HEK293 (cell line): ENCODE data around the gene CLCN3.

Experiments used
- ZEB2 ChIP-seq: fragments of 450-650 bp; formaldehyde crosslinking; IDR thresholded peaks from 2 replicates; pipeline ENCODE4 v1.5.1; 2016; ENCODE audit warnings: missing biosample characterization, missing genetic modification characterization
- ZNF37A ChIP-seq: fragments of 450-650 bp; IDR thresholded peaks from 2 replicates; pipeline ENCODE4 v1.5.1; 2018; ENCODE audit warnings: missing biosample characterization, missing genetic modification characterization
- ZNF501 ChIP-seq: fragments of 450-650 bp; formaldehyde crosslinking; IDR thresholded peaks from 2 replicates; pipeline ENCODE4 v1.5.1; 2016; ENCODE audit warnings: missing biosample characterization, missing genetic modification characterization
- ZNF510 ChIP-seq: fragments of 450-650 bp; formaldehyde crosslinking; IDR thresholded peaks from 2 replicates; pipeline ENCODE4 v1.5.1; 2018; ENCODE audit warnings: mild to moderate bottlenecking, missing genetic modification characterization, missing biosample characterization; ENCODE audit not compliant: insufficient replicate concordance
- ZNF530 ChIP-seq: fragments of 450-650 bp; formaldehyde crosslinking; IDR thresholded peaks from 2 replicates; pipeline ENCODE4 v1.5.1; 2016; ENCODE audit warnings: low read depth, missing biosample characterization, missing genetic modification characterization
- ZNF555 ChIP-seq: fragments of 450-650 bp; formaldehyde crosslinking; conservative IDR thresholded peaks from 2 replicates; pipeline ENCODE4 v1.5.1; 2017; ENCODE audit warnings: missing biosample characterization, mild to moderate bottlenecking, missing genetic modification characterization, inconsistent platforms
- ZNF571 ChIP-seq: fragments of 450-650 bp; formaldehyde crosslinking; IDR thresholded peaks from 2 replicates; pipeline ENCODE4 v1.5.0; 2017; ENCODE audit warnings: missing biosample characterization, missing genetic modification characterization
- ZNF629 ChIP-seq: fragments of 450-650 bp; formaldehyde crosslinking; IDR thresholded peaks from 2 replicates; pipeline ENCODE4 v1.5.1; 2017; ENCODE audit warnings: missing biosample characterization, missing genetic modification characterization
- ZNF658 ChIP-seq: fragments of 450-650 bp; formaldehyde crosslinking; IDR thresholded peaks from 2 replicates; pipeline ENCODE4; 2016; ENCODE audit warnings: missing biosample characterization, missing genetic modification characterization
- ZNF747 ChIP-seq: fragments of 450-650 bp; formaldehyde crosslinking; IDR thresholded peaks from 2 replicates; pipeline ENCODE4 v1.5.1; 2016; ENCODE audit warnings: missing biosample characterization, missing genetic modification characterization
- TF ChIP-seq, protein P1 (sequence below): fragments of 450-650 bp; formaldehyde crosslinking; IDR thresholded peaks from 2 replicates; pipeline ENCODE4 v1.5.1; 2016; ENCODE audit warnings: missing biosample characterization, missing genetic modification characterization, borderline replicate concordance
- TF ChIP-seq, protein P2 (sequence below): fragments of 450-650 bp; formaldehyde crosslinking; IDR thresholded peaks from 2 replicates; pipeline ENCODE4 v1.5.1; 2016; ENCODE audit warnings: missing biosample characterization, missing genetic modification characterization
- TF ChIP-seq, protein P3 (sequence below): fragments of 450-650 bp; formaldehyde crosslinking; IDR thresholded peaks from 2 replicates; pipeline ENCODE4 v1.5.1; 2016; ENCODE audit warnings: missing biosample characterization, missing genetic modification characterization
- TF ChIP-seq, protein P4 (sequence below): fragments of 450-650 bp; IDR thresholded peaks from 2 replicates; pipeline ENCODE4 v1.5.1; 2018; ENCODE audit warnings: missing biosample characterization, missing genetic modification characterization
- TF ChIP-seq, protein P5 (sequence below): fragments of 450-650 bp; formaldehyde crosslinking; IDR thresholded peaks from 2 replicates; pipeline ENCODE4 v1.5.1; 2016; ENCODE audit warnings: missing biosample characterization, missing genetic modification characterization
- TF ChIP-seq, protein P6 (sequence below): fragments of 450-650 bp; formaldehyde crosslinking; IDR thresholded peaks from 2 replicates; pipeline ENCODE4 v1.5.1; 2016; ENCODE audit warnings: missing biosample characterization, missing genetic modification characterization

CLCN3 gene

DNA sequence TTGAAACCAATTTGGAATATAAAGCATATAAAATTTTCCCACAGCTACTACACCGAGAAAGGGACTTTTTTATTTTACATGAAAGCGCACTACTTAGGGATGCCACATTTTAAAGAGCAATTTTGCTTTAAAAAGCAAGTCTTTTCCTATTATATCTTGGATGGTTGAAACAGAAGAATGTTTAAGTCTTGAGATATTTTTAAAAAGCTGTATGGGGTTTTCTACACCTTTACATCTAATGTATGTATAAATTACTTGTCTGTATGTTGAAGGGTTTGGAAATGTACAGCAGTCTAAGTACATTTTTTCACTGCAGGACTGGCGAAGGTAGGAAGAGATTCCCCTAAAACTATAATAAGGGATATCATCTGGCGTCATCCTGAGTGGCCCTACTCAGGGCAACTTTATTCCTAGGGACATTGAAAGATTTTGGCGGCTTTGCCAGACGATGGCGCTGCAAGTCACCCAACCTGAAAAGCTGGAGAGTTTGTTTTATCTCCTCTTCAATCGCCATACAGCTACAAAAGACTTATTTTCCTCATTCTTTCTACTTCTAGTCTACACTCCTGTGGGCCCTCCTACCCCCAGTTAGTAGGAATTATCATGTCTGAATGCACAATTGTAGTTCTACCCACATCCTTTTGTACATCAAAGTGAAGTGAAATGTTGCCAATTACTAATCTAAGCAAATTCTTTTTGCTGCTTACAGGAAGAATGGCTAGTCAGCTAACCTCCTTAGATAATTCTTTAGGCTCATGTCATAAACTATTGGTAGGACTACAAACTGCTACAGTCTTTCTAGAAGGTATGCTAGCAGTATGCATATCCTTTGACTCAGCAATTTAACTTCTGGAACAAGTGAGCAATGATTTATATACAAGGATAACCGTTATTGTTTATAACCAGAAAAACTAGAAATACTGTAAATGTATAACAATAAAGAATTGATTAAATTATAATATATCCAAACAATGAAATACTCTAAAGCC lies 7.2 kb upstream of the CLCN3 start (continued):
- no peak for TF ChIP-seq ZEB2 (tag by site-specific recombination)
- no peak for TF ChIP-seq ZNF555 (tag by site-specific recombination)
- TF ChIP-seq ZNF510, result no peak
- TF ChIP-seq ZNF530 (tag by site-specific recombination), result no peak
- TF ChIP-seq, protein P1, sequence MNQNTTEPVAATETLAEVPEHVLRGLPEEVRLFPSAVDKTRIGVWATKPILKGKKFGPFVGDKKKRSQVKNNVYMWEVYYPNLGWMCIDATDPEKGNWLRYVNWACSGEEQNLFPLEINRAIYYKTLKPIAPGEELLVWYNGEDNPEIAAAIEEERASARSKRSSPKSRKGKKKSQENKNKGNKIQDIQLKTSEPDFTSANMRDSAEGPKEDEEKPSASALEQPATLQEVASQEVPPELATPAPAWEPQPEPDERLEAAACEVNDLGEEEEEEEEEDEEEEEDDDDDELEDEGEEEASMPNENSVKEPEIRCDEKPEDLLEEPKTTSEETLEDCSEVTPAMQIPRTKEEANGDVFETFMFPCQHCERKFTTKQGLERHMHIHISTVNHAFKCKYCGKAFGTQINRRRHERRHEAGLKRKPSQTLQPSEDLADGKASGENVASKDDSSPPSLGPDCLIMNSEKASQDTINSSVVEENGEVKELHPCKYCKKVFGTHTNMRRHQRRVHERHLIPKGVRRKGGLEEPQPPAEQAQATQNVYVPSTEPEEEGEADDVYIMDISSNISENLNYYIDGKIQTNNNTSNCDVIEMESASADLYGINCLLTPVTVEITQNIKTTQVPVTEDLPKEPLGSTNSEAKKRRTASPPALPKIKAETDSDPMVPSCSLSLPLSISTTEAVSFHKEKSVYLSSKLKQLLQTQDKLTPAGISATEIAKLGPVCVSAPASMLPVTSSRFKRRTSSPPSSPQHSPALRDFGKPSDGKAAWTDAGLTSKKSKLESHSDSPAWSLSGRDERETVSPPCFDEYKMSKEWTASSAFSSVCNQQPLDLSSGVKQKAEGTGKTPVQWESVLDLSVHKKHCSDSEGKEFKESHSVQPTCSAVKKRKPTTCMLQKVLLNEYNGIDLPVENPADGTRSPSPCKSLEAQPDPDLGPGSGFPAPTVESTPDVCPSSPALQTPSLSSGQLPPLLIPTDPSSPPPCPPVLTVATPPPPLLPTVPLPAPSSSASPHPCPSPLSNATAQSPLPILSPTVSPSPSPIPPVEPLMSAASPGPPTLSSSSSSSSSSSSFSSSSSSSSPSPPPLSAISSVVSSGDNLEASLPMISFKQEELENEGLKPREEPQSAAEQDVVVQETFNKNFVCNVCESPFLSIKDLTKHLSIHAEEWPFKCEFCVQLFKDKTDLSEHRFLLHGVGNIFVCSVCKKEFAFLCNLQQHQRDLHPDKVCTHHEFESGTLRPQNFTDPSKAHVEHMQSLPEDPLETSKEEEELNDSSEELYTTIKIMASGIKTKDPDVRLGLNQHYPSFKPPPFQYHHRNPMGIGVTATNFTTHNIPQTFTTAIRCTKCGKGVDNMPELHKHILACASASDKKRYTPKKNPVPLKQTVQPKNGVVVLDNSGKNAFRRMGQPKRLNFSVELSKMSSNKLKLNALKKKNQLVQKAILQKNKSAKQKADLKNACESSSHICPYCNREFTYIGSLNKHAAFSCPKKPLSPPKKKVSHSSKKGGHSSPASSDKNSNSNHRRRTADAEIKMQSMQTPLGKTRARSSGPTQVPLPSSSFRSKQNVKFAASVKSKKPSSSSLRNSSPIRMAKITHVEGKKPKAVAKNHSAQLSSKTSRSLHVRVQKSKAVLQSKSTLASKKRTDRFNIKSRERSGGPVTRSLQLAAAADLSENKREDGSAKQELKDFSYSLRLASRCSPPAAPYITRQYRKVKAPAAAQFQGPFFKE (tag by site-specific recombination), result no peak
- no peak for TF ChIP-seq ZNF571 (tag by site-specific recombination)
- TF ChIP-seq, protein P2, sequence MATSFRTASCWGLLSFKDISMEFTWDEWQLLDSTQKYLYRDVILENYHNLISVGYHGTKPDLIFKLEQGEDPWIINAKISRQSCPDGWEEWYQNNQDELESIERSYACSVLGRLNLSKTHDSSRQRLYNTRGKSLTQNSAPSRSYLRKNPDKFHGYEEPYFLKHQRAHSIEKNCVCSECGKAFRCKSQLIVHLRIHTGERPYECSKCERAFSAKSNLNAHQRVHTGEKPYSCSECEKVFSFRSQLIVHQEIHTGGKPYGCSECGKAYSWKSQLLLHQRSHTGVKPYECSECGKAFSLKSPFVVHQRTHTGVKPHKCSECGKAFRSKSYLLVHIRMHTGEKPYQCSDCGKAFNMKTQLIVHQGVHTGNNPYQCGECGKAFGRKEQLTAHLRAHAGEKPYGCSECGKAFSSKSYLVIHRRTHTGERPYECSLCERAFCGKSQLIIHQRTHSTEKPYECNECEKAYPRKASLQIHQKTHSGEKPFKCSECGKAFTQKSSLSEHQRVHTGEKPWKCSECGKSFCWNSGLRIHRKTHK, result no peak
- TF ChIP-seq, protein P3, sequence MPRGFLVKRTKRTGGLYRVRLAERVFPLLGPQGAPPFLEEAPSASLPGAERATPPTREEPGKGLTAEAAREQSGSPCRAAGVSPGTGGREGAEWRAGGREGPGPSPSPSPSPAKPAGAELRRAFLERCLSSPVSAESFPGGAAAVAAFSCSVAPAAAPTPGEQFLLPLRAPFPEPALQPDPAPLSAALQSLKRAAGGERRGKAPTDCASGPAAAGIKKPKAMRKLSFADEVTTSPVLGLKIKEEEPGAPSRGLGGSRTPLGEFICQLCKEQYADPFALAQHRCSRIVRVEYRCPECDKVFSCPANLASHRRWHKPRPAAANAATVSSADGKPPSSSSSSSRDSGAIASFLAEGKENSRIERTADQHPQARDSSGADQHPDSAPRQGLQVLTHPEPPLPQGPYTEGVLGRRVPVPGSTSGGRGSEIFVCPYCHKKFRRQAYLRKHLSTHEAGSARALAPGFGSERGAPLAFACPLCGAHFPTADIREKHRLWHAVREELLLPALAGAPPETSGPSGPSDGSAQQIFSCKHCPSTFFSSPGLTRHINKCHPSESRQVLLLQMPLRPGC (tag by site-specific recombination), result no peak
- TF ChIP-seq ZNF37A (tag by site-specific recombination), result no peak
- no peak for TF ChIP-seq ZNF747 (tag by site-specific recombination)
- TF ChIP-seq ZNF629 (tag by site-specific recombination), result peak; percentile 12; the same call in 1 of the 2 replicates
- TF ChIP-seq, protein P4, sequence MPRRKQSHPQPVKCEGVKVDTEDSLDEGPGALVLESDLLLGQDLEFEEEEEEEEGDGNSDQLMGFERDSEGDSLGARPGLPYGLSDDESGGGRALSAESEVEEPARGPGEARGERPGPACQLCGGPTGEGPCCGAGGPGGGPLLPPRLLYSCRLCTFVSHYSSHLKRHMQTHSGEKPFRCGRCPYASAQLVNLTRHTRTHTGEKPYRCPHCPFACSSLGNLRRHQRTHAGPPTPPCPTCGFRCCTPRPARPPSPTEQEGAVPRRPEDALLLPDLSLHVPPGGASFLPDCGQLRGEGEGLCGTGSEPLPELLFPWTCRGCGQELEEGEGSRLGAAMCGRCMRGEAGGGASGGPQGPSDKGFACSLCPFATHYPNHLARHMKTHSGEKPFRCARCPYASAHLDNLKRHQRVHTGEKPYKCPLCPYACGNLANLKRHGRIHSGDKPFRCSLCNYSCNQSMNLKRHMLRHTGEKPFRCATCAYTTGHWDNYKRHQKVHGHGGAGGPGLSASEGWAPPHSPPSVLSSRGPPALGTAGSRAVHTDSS (tag by site-specific recombination), result no peak
- no peak for TF ChIP-seq ZNF501 (tag by site-specific recombination)
- TF ChIP-seq, protein P5, sequence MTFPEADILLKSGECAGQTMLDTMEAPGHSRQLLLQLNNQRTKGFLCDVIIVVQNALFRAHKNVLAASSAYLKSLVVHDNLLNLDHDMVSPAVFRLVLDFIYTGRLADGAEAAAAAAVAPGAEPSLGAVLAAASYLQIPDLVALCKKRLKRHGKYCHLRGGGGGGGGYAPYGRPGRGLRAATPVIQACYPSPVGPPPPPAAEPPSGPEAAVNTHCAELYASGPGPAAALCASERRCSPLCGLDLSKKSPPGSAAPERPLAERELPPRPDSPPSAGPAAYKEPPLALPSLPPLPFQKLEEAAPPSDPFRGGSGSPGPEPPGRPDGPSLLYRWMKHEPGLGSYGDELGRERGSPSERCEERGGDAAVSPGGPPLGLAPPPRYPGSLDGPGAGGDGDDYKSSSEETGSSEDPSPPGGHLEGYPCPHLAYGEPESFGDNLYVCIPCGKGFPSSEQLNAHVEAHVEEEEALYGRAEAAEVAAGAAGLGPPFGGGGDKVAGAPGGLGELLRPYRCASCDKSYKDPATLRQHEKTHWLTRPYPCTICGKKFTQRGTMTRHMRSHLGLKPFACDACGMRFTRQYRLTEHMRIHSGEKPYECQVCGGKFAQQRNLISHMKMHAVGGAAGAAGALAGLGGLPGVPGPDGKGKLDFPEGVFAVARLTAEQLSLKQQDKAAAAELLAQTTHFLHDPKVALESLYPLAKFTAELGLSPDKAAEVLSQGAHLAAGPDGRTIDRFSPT (tag by site-specific recombination), result no peak
- no peak for TF ChIP-seq ZNF658
- TF ChIP-seq, protein P6, sequence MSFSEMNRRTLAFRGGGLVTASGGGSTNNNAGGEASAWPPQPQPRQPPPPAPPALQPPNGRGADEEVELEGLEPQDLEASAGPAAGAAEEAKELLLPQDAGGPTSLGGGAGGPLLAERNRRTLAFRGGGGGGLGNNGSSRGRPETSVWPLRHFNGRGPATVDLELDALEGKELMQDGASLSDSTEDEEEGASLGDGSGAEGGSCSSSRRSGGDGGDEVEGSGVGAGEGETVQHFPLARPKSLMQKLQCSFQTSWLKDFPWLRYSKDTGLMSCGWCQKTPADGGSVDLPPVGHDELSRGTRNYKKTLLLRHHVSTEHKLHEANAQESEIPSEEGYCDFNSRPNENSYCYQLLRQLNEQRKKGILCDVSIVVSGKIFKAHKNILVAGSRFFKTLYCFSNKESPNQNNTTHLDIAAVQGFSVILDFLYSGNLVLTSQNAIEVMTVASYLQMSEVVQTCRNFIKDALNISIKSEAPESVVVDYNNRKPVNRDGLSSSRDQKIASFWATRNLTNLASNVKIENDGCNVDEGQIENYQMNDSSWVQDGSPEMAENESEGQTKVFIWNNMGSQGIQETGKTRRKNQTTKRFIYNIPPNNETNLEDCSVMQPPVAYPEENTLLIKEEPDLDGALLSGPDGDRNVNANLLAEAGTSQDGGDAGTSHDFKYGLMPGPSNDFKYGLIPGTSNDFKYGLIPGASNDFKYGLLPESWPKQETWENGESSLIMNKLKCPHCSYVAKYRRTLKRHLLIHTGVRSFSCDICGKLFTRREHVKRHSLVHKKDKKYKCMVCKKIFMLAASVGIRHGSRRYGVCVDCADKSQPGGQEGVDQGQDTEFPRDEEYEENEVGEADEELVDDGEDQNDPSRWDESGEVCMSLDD (tag by site-specific recombination), result no peak; the same call in 1 of the 2 replicates
